ENCODE data around the gene GPR108. TPM values are rescaled to one million over a fixed set of nuclear protein-coding genes. Genes with fewer than 3 reads are reported as not detected.

The GPR108 gene
- total and polyA plus RNA-seq, 4 donors: 17.2 to 34.2 (median 30.5) TPM

GRCh38 chr19:6707658-6708018 is 29.7 kb downstream of the GPR108 start:
- 72% methylated on average over 16 of the region's 16 CpGs for WGBS
- TF ChIP-seq, protein P1, sequence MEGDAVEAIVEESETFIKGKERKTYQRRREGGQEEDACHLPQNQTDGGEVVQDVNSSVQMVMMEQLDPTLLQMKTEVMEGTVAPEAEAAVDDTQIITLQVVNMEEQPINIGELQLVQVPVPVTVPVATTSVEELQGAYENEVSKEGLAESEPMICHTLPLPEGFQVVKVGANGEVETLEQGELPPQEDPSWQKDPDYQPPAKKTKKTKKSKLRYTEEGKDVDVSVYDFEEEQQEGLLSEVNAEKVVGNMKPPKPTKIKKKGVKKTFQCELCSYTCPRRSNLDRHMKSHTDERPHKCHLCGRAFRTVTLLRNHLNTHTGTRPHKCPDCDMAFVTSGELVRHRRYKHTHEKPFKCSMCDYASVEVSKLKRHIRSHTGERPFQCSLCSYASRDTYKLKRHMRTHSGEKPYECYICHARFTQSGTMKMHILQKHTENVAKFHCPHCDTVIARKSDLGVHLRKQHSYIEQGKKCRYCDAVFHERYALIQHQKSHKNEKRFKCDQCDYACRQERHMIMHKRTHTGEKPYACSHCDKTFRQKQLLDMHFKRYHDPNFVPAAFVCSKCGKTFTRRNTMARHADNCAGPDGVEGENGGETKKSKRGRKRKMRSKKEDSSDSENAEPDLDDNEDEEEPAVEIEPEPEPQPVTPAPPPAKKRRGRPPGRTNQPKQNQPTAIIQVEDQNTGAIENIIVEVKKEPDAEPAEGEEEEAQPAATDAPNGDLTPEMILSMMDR (IDR thresholded peaks at IDR 0.05; ENCODE audit: low read depth, low read length, missing input control): no peak
- TF ChIP-seq HNF4A (conservative IDR thresholded peaks at IDR 0.05): no peak
- TF ChIP-seq RAD21 (IDR thresholded peaks at IDR 0.05): no peak
- TF ChIP-seq REST (IDR thresholded peaks at IDR 0.05): no peak
- no peak for TF ChIP-seq FOXA1 (IDR thresholded peaks at IDR 0.05)
- TF ChIP-seq, protein P2, sequence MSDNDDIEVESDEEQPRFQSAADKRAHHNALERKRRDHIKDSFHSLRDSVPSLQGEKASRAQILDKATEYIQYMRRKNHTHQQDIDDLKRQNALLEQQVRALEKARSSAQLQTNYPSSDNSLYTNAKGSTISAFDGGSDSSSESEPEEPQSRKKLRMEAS (IDR thresholded peaks at IDR 0.05): no peak
- no peak for TF ChIP-seq HNF4G (IDR thresholded peaks at IDR 0.05)
- TF ChIP-seq FOXA2 (IDR thresholded peaks at IDR 0.05): no peak
- peaks cover 33 to 88% (median 69%) of the 10 kb centered on the region in 4 donors for H3K36me3 ChIP-seq (ENCODE audit: control insufficient read depth in 4 of 4, insufficient read depth in 3 of 4, low read depth in 1 of 4, low read length in 3 of 4)
- H3K27ac ChIP-seq (ENCODE audit: low read depth in 1 of 2, low read length in 2 of 2): no peak overlapping the region
- DNase-seq (ENCODE audit: low spot score): no peak
- H3K9ac ChIP-seq (ENCODE audit: low read depth in 1 of 2, low read length in 2 of 2): no peak overlapping the region
- H3K9me3 ChIP-seq (ENCODE audit: control insufficient read depth in 4 of 4, low read length in 3 of 4): no peaks in the 10 kb centered on the region
- H3K27me3 ChIP-seq (ENCODE audit: control insufficient read depth in 4 of 4, insufficient read depth in 4 of 4, low read length in 3 of 4): no peaks in the 10 kb centered on the region
- H3K4me1 ChIP-seq (ENCODE audit: control insufficient read depth in 4 of 4, insufficient read depth in 4 of 4, low read length in 3 of 4): peaks cover 0 to 32% (median 12%) of the 10 kb centered on the region in 4 donors
- no peak overlapping the region for H3K4me3 ChIP-seq (ENCODE audit: low read depth in 1 of 3, low read length in 3 of 3)

- H3K27me3 ChIP-seq (ENCODE audit: control insufficient read depth in 4 of 4, insufficient read depth in 4 of 4, low read length in 3 of 4): no peaks in the 10 kb centered on the region
- no peak overlapping the region for H3K27ac ChIP-seq (ENCODE audit: low read depth in 1 of 2, low read length in 2 of 2)
- H3K36me3 ChIP-seq (ENCODE audit: control insufficient read depth in 4 of 4, insufficient read depth in 3 of 4, low read depth in 1 of 4, low read length in 3 of 4): peaks cover 32 to 87% (median 68%) of the 10 kb centered on the region in 4 donors
- peaks cover 0 to 27% (median 8%) of the 10 kb centered on the region in 4 donors for H3K4me1 ChIP-seq (ENCODE audit: control insufficient read depth in 4 of 4, insufficient read depth in 4 of 4, low read length in 3 of 4)
- DNase-seq (ENCODE audit: low spot score): no peak
- no peak overlapping the region for H3K9ac ChIP-seq (ENCODE audit: low read depth in 1 of 2, low read length in 2 of 2)
- 73% methylated on average over 44 of the region's 44 CpGs for WGBS
- H3K9me3 ChIP-seq (ENCODE audit: control insufficient read depth in 4 of 4, low read length in 3 of 4): no peaks in the 10 kb centered on the region
- no peak overlapping the region for H3K4me3 ChIP-seq (ENCODE audit: low read depth in 1 of 3, low read length in 3 of 3)
- TF ChIP-seq NR2F2 (IDR thresholded peaks at IDR 0.05) (no peak), RXRA (IDR thresholded peaks at IDR 0.05) (no peak), YY1 (IDR thresholded peaks at IDR 0.05) (no peak), FOXA2 (IDR thresholded peaks at IDR 0.05) (no peak), SP1 (IDR thresholded peaks at IDR 0.05) (no peak), EGR1 (IDR thresholded peaks at IDR 0.05; ENCODE audit: low read depth in 2 of 2) (no peak), HNF4G (IDR thresholded peaks at IDR 0.05) (no peak), GABPA (IDR thresholded peaks at IDR 0.05 in 1 of 2, conservative IDR thresholded peaks at IDR 0.05 in 1 of 2) (no peak), HNF4A (conservative IDR thresholded peaks at IDR 0.05) (no peak), TAF1 (conservative IDR thresholded peaks at IDR 0.05) (no peak), FOXA1 (IDR thresholded peaks at IDR 0.05) (no peak), ATF3 (IDR thresholded peaks at IDR 0.05) (no peak), JUND (IDR thresholded peaks at IDR 0.05) (no peak), ZBTB33 (IDR thresholded peaks at IDR 0.05) (no peak), RAD21 (IDR thresholded peaks at IDR 0.05) (no peak)
- TF ChIP-seq, protein P1 (IDR thresholded peaks at IDR 0.05; ENCODE audit: low read depth, low read length, missing input control): no peak
- TF ChIP-seq, protein P2 (IDR thresholded peaks at IDR 0.05): no peak
Measured at GRCh38 chr19:6707011-6707657, 30.2 kb downstream of the GPR108 start.
